Activated CD8-positive, alpha-beta T cell treated with anti-CD3 and anti-CD28 coated beads, Interleukin-2, amount 10 ng/mL, durations not matched to agents 7 days and 5 days (primary cell): ENCODE results near the gene DNAH17. TPM values are rescaled to one million over a fixed set of nuclear protein-coding genes. Genes with fewer than 3 reads are reported as not detected.

Experiments used
- ATAC-seq: fragments of 150-1000 bp; cut with Tn5 transposase; one replicate; pipeline ENCODE4 v1.10.0; 2021; ENCODE audit warnings: moderate library complexity
- CTCF ChIA-PET: fragments of 350-600 bp; sonication (Branson Sonifier 250); formaldehyde crosslinking; loops from one replicate; lab custom pipeline; 2021; ENCODE audit warnings: antibody characterized with exemption; lab: Charles Lee
- POLR2A ChIA-PET: fragments of 350-600 bp; sonication (Branson Sonifier 250); formaldehyde crosslinking; loops from one replicate; lab custom pipeline; 2021; ENCODE audit warnings: antibody characterized with exemption; lab: Charles Lee
- DNase-seq: peaks from one replicate; pipeline ENCODE4 v3.0.0-alpha.2; 2020
- H3K27ac Mint-ChIP-seq: one replicate; pipeline ENCODE4 v1.8.0; 2021; ENCODE audit warnings: mild to moderate bottlenecking, mixed read lengths
- H3K27me3 Mint-ChIP-seq: one replicate; pipeline ENCODE4 v1.8.0; 2021; ENCODE audit warnings: low read depth, mixed read lengths
- H3K36me3 Mint-ChIP-seq: one replicate; pipeline ENCODE4 v1.8.0; 2021; ENCODE audit warnings: low read depth, mixed read lengths
- H3K4me1 Mint-ChIP-seq: one replicate; pipeline ENCODE4 v1.8.0; 2021; ENCODE audit warnings: low read depth, mixed read lengths
- H3K4me3 Mint-ChIP-seq: one replicate; pipeline ENCODE4 v1.8.0; 2021; ENCODE audit warnings: mild to moderate bottlenecking, mixed read lengths
- H3K9me3 Mint-ChIP-seq: one replicate; pipeline ENCODE4 v1.8.0; 2022; ENCODE audit warnings: mixed read lengths; ENCODE audit not compliant: insufficient read depth
- total RNA-seq, 2 experiments: library from RNA; stranded (reverse); gene quantifications; one replicate each; pipeline ENCODE4 v1.2.3, GENCODE V29; 2021

Gene DNAH17
- total RNA-seq, 2 experiments from 2014 or later = 0.10 to 0.61 TPM

DNA sequence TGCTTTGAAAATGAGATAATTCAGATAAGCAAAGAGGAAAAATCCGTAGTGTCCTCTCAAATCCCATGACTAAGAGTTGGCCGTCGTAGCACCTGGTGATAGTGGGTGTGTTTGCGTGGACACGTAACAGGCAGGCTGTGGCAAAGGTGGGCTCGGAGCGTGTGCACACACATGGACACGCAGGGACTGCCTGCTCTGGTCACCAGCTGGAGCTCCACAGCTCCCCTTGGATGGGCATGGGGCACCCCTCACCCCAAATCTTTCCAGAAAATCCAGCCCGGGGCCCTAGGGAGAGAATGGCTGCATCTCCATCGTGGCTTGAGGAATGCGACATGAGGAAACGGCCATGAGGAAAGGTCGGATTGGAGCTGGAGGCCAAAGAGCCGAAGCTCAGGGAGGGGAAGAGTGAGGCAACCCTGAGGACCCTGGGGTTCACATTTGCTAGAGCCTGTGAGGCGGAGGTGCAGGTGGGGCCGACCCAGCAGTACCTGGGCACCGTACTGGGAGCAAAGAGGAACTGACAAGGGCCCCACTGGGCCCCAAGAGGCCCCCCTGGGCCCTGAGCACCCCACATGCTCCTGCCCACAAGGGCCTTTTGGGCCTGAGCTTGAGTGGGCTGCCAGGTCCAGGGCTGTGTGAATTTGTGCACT, 51.6 kb downstream of the DNAH17 start:
- no peaks in the 10 kb centered on the region for H3K9me3 Mint-ChIP-seq
- H3K27ac Mint-ChIP-seq = no peak overlapping the region
- H3K27me3 Mint-ChIP-seq = peaks cover 2% of the 10 kb centered on the region
- ATAC-seq (no peak), DNase-seq (no peak)
- POLR2A ChIA-PET = interaction anchor here (0.6 kb wide), 1 partner anchor 691 kb away, joined by 3 read pairs; no protein-coding TSS in a partner anchor
- no peaks in the 10 kb centered on the region for H3K36me3 Mint-ChIP-seq
- CTCF ChIA-PET = no interaction called here
- no peaks in the 10 kb centered on the region for H3K4me1 Mint-ChIP-seq
- no peak overlapping the region for H3K4me3 Mint-ChIP-seq

DNA sequence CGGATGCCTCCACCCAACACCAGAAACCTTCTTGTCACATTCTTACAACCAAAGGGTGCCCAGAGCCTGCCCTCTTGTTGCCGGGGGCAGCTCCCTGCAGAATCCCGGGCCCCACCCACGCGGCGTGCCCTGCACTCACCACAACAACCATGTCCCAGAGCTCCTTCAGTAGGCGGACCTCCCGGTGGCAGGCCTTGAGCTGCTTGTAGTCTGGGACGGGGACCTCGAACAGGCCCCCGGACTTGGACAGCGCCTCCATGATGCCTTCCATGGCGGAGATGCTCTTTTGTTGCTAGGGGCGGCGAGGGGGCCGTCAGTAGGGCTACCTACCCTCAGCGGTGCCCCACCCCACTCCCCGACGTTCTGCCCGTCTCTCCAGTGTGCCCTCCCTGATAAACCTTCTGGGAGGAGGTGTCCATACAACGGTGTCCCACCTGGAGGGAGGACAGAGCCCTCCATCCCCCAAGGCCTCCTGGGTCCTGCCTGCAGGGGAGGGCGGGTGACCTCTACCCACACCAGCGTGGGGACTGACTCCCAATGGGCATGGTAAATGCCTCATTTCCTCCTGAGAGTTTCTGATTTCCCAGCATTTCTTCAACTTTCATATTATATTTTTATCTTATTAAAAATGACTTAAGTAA, 52.2 kb downstream of the DNAH17 start:
- Mint-ChIP-seq H3K27me3 (peaks cover 5% of the 10 kb centered on the region), H3K4me3 (no peak overlapping the region), H3K36me3 (no peaks in the 10 kb centered on the region), H3K27ac (no peak overlapping the region), H3K9me3 (no peaks in the 10 kb centered on the region), H3K4me1 (no peaks in the 10 kb centered on the region)
- ChIA-PET CTCF (no interaction called here), POLR2A (interaction anchor here (0.6 kb wide), 1 partner anchor 692 kb away, joined by 3 read pairs; no protein-coding TSS in a partner anchor)
- no peak for DNase-seq
- ATAC-seq = no peak

DNA sequence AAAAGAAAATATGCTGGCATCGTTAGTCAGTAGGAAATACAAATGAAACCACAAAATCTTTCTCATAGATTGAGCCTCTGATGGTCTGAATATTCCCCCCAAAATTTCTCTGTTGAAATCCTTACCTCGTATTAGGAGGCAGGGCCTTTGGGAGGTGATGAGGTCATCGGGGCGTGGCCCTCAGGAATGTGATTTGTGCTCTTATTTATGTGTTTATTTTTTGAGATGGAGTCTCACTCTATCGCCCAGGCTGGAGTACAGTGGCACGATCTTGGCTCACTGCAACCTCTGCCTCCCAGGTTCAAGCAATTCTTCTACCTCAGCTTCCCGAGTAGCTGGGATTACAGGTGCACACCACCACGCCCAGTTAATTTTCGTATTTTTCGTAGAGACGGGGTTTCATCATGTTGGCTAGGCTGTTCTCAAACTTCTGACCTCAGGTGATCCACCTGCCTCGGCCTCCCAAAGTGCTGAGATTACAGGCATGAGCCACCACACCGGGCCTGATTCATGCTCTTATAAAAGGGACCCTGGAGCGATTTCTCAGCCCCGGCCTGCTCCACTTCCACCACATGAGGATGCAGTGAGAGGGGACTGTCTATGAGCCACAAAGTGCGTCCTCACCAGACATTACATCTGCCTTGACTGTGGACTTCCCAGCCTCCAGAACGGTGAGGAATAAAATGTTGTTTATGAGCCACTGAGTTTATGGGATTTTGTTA, 53.1 kb downstream of the DNAH17 start:
- peaks cover 6% of the 10 kb centered on the region for H3K27me3 Mint-ChIP-seq
- H3K4me3 Mint-ChIP-seq = no peak overlapping the region
- no peaks in the 10 kb centered on the region for H3K4me1 Mint-ChIP-seq
- H3K36me3 Mint-ChIP-seq = no peaks in the 10 kb centered on the region
- no peak overlapping the region for H3K27ac Mint-ChIP-seq
- CTCF ChIA-PET = no interaction called here
- ATAC-seq (no peak), DNase-seq (no peak)
- POLR2A ChIA-PET = no interaction called here
- H3K9me3 Mint-ChIP-seq = no peaks in the 10 kb centered on the region

DNA sequence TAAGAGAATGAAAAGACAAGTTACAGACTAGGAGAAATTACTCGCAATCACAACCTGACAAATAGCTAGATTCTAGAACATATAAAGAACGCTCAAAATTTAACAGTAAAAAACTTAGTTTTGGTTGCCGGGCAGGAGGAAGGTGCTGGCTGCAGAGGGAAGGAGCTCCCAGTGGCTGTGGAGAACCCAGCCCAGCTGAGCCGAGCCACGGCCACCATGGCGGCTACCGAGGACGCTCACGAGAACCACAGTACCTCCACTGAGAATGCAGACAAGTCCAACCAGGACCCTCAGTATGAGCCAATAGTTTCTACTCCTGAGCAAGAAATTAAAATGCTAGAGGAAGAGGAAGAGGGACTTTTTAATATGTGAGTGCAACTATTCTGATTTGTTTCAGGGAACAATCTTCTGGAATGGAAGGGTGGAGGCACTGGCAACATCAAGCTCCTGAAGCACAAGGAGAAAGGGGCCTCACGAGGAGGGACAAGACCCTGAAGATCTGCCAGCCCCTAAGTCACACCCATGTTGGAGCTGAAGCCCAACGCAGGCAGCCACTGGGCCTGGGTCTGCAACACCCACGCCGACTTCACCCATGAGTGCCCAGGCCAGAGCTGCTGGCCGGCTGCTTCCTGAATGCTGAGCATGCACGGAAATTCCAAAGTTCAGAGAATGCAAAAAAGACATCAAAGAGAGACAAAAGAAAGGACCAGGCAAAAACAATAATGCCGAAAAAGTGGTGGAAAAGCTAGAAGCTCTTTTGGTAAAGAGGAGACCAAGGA, 55.0 kb downstream of the DNAH17 start:
- Mint-ChIP-seq H3K4me3 (no peak overlapping the region), H3K9me3 (no peaks in the 10 kb centered on the region), H3K27ac (no peak overlapping the region), H3K27me3 (peaks cover 13% of the 10 kb centered on the region), H3K4me1 (no peaks in the 10 kb centered on the region), H3K36me3 (no peaks in the 10 kb centered on the region)
- CTCF ChIA-PET = no interaction called here
- POLR2A ChIA-PET = no interaction called here
- ATAC-seq (no peak), DNase-seq (no peak)

DNA sequence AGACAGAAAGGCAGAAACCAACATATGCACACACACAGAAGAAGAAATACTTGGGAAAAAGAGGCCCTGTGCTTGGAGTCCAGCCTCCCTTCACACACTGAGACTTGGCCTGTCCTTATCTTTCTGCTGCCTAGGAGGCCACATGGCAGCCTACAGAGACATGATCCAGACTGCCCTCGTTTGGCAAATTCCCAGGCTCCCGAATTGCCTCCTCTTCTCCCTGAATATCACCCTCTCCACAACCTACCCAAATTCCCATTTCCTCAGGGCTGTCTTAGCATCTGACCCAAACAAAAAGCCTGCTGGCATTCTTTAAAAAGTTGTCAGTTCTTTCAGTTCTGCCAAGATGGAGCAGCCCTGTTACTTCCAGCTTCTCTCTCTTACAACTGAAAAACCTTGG, 59.8 kb downstream of the DNAH17 start:
- POLR2A ChIA-PET = interaction anchor here (0.6 kb wide), 1 partner anchor 10 kb away, joined by 3 read pairs; no protein-coding TSS in a partner anchor
- ATAC-seq (no peak), DNase-seq (no peak)
- H3K27ac Mint-ChIP-seq = no peak overlapping the region
- peaks cover 18% of the 10 kb centered on the region for H3K27me3 Mint-ChIP-seq
- H3K36me3 Mint-ChIP-seq = no peaks in the 10 kb centered on the region
- H3K4me1 Mint-ChIP-seq = no peaks in the 10 kb centered on the region
- no peak overlapping the region for H3K4me3 Mint-ChIP-seq
- CTCF ChIA-PET = no interaction called here
- H3K9me3 Mint-ChIP-seq = no peaks in the 10 kb centered on the region

DNA sequence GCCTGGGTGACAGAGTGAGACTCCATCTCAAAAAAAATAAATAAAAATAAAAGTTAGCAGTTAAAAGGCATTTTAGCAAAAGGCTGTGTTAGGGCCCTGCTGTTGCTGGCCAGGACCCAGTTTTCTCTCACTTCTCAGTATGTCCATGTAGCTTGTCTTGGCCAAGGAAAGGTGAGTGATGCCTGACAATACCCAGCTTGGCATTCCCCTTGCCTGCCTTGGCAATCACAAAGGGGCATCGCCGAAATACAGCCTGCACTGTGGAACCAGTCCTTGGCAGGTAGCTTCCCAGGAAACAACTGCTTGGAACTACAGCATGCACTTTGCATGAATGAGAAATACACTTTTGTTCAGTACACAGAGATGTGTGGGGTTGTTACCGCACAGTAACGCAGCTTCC, 61.7 kb downstream of the DNAH17 start:
- Mint-ChIP-seq H3K27me3 (peaks cover 16% of the 10 kb centered on the region), H3K4me3 (no peak overlapping the region), H3K27ac (no peak overlapping the region), H3K4me1 (no peaks in the 10 kb centered on the region), H3K36me3 (no peaks in the 10 kb centered on the region), H3K9me3 (no peaks in the 10 kb centered on the region)
- POLR2A ChIA-PET = no interaction called here
- no peak for ATAC-seq
- CTCF ChIA-PET = no interaction called here
- DNase-seq = no peak

DNA sequence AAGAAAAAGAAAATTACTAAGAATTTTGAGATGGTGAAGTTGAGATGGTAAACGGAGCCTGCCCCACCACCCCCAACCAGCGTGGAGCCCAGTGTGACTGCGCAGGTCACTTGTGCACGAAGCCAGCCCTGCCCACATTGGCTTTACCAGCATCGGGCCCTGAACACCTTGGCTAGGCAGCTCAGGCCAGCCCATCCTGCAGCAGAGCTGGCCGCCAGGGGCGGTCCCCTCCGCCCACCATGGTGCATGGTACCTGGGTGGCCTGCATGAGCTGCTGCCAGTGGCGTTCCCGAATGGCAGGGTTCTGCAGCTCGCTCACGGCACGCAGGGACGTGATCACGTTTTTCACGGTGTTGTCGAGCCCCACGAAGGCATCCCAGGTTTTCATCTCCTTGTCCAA, 62.7 kb downstream of the DNAH17 start:
- CTCF ChIA-PET = no interaction called here
- POLR2A ChIA-PET = no interaction called here
- H3K36me3 Mint-ChIP-seq = no peaks in the 10 kb centered on the region

DNA sequence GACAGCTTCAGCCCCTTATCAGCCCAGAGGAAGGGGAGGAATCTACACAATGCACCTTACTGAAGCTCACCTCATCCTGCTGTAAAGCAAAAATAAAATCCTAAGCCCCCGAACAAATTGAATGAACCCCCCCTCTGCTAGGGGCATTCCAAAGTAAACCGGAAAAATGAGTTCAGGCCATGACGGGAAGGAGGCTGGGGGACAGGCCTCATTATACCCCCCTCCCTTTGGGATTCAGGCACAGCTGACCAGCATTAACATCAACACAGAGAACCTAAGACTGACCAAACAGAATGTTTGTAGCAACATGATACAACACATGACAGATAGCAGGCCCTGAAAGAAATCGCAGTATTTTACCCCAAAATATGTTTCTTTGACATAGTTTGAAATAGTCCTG, 64.2 kb downstream of the DNAH17 start:
- no peak for DNase-seq
- POLR2A ChIA-PET = no interaction called here

More for the DNA sequence above, 62.7 kb downstream of the DNAH17 start:
- H3K27me3 Mint-ChIP-seq = peaks cover 12% of the 10 kb centered on the region
- no peaks in the 10 kb centered on the region for H3K9me3 Mint-ChIP-seq
- no peak overlapping the region for H3K27ac Mint-ChIP-seq
- DNase-seq (no peak), ATAC-seq (no peak)
- no peaks in the 10 kb centered on the region for H3K4me1 Mint-ChIP-seq
- no peak overlapping the region for H3K4me3 Mint-ChIP-seq

DNA sequence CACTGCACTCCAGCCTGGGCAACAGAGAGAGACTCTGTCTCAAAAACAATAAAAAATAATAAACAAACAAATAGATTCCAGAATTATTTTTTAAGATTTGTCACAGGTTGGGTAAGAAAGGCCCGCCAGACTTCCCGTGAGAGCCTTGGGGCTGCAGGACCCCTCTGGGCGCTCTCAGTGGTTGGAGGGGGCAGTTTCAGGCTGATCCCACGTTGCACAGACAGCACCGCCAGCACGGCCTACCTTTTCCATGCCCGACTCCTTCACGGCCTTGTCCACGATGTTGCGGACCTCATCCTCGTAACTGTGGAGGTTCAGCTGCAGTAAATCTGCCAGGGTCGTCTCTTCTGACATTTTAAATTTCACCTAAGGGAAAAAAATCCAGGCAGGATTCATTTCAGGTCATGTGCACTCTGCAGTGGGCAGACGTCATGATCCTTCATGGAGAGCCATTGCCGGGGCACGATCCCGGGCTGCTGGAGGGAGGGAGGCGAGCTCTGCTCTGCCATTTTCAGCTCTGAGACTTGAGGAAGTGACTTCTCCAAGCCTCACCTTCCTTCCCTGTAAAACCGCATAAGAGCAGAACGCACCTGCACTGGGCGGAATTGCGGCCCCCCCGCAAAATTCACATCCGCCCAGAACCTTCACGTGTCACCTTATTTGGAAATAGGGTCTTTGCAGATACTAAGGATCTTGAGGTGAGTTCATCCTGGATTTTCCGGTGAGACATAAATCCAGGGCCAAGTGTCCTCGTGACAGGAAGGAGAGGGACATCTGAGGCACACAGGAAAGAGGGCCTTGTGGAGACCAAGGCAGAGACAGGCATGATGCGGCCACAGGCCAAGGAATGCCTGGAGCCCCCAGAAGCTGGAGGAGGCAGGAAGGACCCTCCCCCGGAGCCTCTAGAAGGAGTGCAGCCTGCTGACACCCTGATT, 66.8 kb downstream of the DNAH17 start:
- Mint-ChIP-seq H3K27me3 (peaks cover 3% of the 10 kb centered on the region), H3K9me3 (no peaks in the 10 kb centered on the region), H3K27ac (no peak overlapping the region), H3K36me3 (no peaks in the 10 kb centered on the region), H3K4me3 (no peak overlapping the region), H3K4me1 (no peaks in the 10 kb centered on the region)
- ATAC-seq (no peak), DNase-seq (no peak)
- CTCF ChIA-PET = no interaction called here
- POLR2A ChIA-PET = no interaction called here

More for the DNA sequence above, 64.2 kb downstream of the DNAH17 start:
- CTCF ChIA-PET = no interaction called here
- Mint-ChIP-seq H3K27ac (no peak overlapping the region), H3K4me1 (no peaks in the 10 kb centered on the region), H3K27me3 (peaks cover 12% of the 10 kb centered on the region), H3K36me3 (no peaks in the 10 kb centered on the region), H3K4me3 (no peak overlapping the region), H3K9me3 (no peaks in the 10 kb centered on the region)
- ATAC-seq = no peak

DNA sequence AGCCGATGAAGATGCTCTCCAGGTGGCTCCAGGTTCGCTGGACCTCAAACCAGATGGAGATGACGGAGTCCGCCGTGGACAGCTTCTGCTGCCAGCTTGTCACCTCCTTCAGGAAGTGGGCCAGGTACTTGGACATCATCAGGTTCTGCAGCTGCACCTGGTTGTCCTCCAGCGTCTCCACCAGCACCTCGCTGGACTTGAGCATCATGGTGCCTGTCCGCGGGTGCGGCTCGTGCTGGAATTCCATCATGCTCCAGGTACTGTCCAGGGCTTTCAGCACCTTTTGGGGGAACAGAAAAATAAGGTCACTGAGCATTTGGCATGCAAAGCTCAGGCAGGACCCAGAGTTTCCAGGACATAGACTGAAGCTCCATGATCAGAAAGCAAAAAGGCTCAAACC, 69.7 kb downstream of the DNAH17 start:
- no peak overlapping the region for H3K4me3 Mint-ChIP-seq
- CTCF ChIA-PET = no interaction called here
- POLR2A ChIA-PET = interaction anchor here (0.6 kb wide), 1 partner anchor 10 kb away, joined by 3 read pairs; no protein-coding TSS in a partner anchor
- no peaks in the 10 kb centered on the region for H3K9me3 Mint-ChIP-seq
- peaks cover 3% of the 10 kb centered on the region for H3K27me3 Mint-ChIP-seq
- H3K27ac Mint-ChIP-seq = no peak overlapping the region
- H3K4me1 Mint-ChIP-seq = no peaks in the 10 kb centered on the region
- ATAC-seq (no peak), DNase-seq (no peak)
- H3K36me3 Mint-ChIP-seq = no peaks in the 10 kb centered on the region
